ENCODE measurements around the gene KLHL21.
"Not testable (repeated sequence)": the region's sequence is repeated elsewhere in the genome, so short reads cannot be mapped to it uniquely, and the experiment has no call there.

DNA sequence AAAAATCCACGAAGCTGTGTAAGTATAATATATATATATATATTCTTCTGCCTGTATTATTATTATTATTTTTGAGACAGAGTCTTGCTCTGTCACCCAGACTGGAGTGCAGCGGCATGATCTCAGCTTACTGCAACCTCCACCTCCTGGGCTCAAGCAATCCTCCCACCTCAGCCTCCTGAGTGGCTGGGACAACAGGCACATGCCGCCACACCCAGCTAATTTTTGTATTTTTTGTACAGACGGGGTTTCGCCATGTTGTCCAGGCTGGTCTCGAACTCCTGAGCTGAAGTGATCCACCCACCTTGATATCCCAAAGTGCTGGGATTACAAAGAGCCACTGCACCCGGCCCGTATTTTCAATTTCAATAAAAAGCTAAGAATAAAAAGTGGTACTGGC is 2.7 kb downstream of the KLHL21 start:
- TF ChIP-seq, protein P1, sequence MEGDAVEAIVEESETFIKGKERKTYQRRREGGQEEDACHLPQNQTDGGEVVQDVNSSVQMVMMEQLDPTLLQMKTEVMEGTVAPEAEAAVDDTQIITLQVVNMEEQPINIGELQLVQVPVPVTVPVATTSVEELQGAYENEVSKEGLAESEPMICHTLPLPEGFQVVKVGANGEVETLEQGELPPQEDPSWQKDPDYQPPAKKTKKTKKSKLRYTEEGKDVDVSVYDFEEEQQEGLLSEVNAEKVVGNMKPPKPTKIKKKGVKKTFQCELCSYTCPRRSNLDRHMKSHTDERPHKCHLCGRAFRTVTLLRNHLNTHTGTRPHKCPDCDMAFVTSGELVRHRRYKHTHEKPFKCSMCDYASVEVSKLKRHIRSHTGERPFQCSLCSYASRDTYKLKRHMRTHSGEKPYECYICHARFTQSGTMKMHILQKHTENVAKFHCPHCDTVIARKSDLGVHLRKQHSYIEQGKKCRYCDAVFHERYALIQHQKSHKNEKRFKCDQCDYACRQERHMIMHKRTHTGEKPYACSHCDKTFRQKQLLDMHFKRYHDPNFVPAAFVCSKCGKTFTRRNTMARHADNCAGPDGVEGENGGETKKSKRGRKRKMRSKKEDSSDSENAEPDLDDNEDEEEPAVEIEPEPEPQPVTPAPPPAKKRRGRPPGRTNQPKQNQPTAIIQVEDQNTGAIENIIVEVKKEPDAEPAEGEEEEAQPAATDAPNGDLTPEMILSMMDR (IDR thresholded peaks at IDR 0.05; ENCODE audit: insufficient read depth, low read length, poor library complexity, severe bottlenecking) = not testable (repeated sequence)
- not testable (repeated sequence) for TF ChIP-seq EZH2phosphoT487 (conservative IDR thresholded peaks at IDR 0.05; ENCODE audit: low read length)
